OCI-LY3 (cell line): ENCODE data around the gene CCR1.
A peak's percentile ranks its signal among the peaks of the same experiment; 100 is the strongest.

Source experiments
- H2AFZ ChIP-seq: fragments of 200-600, 300-600 bp; shearing (Covaris generic); 2 replicates; pipeline ENCODE4 v1.6.0; 2014; ENCODE audit warnings: antibody characterized with exemption, low read depth, low read length
- H3K27ac ChIP-seq: fragments of 200-600, 300-600 bp; sonication (generic); 2 replicates; pipeline ENCODE4 v1.5.1; 2014; ENCODE audit warnings: mild to moderate bottlenecking, low read length, moderate library complexity, mixed read lengths
- H3K27me3 ChIP-seq: fragments of 200-600, 300-600 bp; sonication (generic); 2 replicates; pipeline ENCODE4 v1.6.1; 2014; ENCODE audit warnings: low read depth, low read length, mixed read lengths
- H3K36me3 ChIP-seq: fragments of 200-600, 300-600 bp; sonication (generic); replicated peaks from 2 replicates; pipeline ENCODE3; 2014; ENCODE audit warnings: low read depth, low read length, mixed read lengths
- H3K4me1 ChIP-seq: fragments of 300-600, 200-600 bp; sonication (generic); 2 replicates; pipeline ENCODE4 v1.6.1; 2014; ENCODE audit warnings: low read length, mixed read lengths
- H3K4me2 ChIP-seq: fragments of 200-600, 300-600 bp; sonication (generic); 2 replicates; pipeline ENCODE4 v1.6.1; 2014; ENCODE audit warnings: low read length, mixed read lengths
- H3K4me3 ChIP-seq: fragments of 300-600, 200-600 bp; sonication (generic); 2 replicates; pipeline ENCODE4 v1.5.1; 2014; ENCODE audit warnings: antibody characterized with exemption, mild to moderate bottlenecking, low read length, moderate library complexity
- H3K79me2 ChIP-seq: fragments of 300-600, 200-600 bp; shearing (Covaris generic); 2 replicates; pipeline ENCODE4 v1.6.1; 2014; ENCODE audit warnings: mild to moderate bottlenecking, low read length, mixed read lengths
- H3K9ac ChIP-seq: fragments of 300-600, 200-600 bp; shearing (Covaris generic); 2 replicates; pipeline ENCODE4 v1.6.0; 2014; ENCODE audit warnings: mild to moderate bottlenecking, low read length, moderate library complexity
- H3K9me3 ChIP-seq: fragments of 200-600, 300-600 bp; shearing (Covaris generic); 2 replicates; pipeline ENCODE4 v1.6.1; 2014; ENCODE audit warnings: low read length, mixed read lengths; ENCODE audit not compliant: insufficient read depth
- H4K20me1 ChIP-seq: fragments of 200-600, 300-600 bp; sonication (generic); 2 replicates; pipeline ENCODE4 v1.6.1; 2016; ENCODE audit warnings: low read length, mixed read lengths; ENCODE audit not compliant: insufficient read depth
- CTCF ChIP-seq: fragments of 200-600, 300-600 bp; sonication (generic); IDR thresholded peaks from 2 replicates; pipeline ENCODE4 v1.5.1; 2014; ENCODE audit warnings: antibody characterized with exemption, low read length, low read depth
- EZH2phosphoT487 ChIP-seq: fragments of 200-600 bp; shearing (Covaris generic); IDR thresholded peaks from 2 replicates; pipeline ENCODE4 v1.6.1; 2018; ENCODE audit warnings: antibody characterized with exemption, mixed run types, low read depth

The CCR1 gene

GRCh38 chr3:46187876-46188275, 20.2 kb downstream of the CCR1 start:
- no peak overlapping the region for H3K27ac ChIP-seq
- H3K36me3 ChIP-seq = no peaks in the 10 kb centered on the region
- H3K27me3 ChIP-seq = peaks cover 13% of the 10 kb centered on the region; the same call in 1 of the 2 replicates
- TF ChIP-seq EZH2phosphoT487 = no peak
- no peak for TF ChIP-seq CTCF
- H3K9me3 ChIP-seq = peaks cover 7% of the 10 kb centered on the region; the same call in 1 of the 2 replicates
- H2AFZ ChIP-seq = no peak overlapping the region
- no peaks in the 10 kb centered on the region for H4K20me1 ChIP-seq
- H3K4me2 ChIP-seq = no peak overlapping the region
- no peak overlapping the region for H3K4me3 ChIP-seq
- H3K4me1 ChIP-seq = peaks cover 24% of the 10 kb centered on the region
- H3K9ac ChIP-seq = no peak overlapping the region
- no peaks in the 10 kb centered on the region for H3K79me2 ChIP-seq

GRCh38 chr3:46187341-46187700, 20.8 kb downstream of the CCR1 start:
- no peak overlapping the region for H2AFZ ChIP-seq
- H3K4me2 ChIP-seq = peak overlapping the region; percentile 40
- peaks cover 24% of the 10 kb centered on the region for H3K4me1 ChIP-seq
- H3K9ac ChIP-seq = no peak overlapping the region
- H3K4me3 ChIP-seq = no peak overlapping the region
- H3K36me3 ChIP-seq = no peaks in the 10 kb centered on the region
- 0 out of 2 replicates have a peak, but pooled peaks cover 5% of the 10 kb centered on the region for H3K9me3 ChIP-seq
- H3K27me3 ChIP-seq = peaks cover 13% of the 10 kb centered on the region; the same call in 1 of the 2 replicates
- TF ChIP-seq EZH2phosphoT487 (no peak), CTCF (no peak)
- no peaks in the 10 kb centered on the region for H4K20me1 ChIP-seq
- no peaks in the 10 kb centered on the region for H3K79me2 ChIP-seq
- no peak overlapping the region for H3K27ac ChIP-seq

GRCh38 chr3:46186471-46187340, 21.4 kb downstream of the CCR1 start:
- no peaks in the 10 kb centered on the region for H3K79me2 ChIP-seq
- H3K4me3 ChIP-seq = 0 out of 2 replicates have a peak overlapping the region, but pooled peaks have one; percentile 16
- peaks cover 13% of the 10 kb centered on the region; the same call in 1 of the 2 replicates for H3K27me3 ChIP-seq
- no peaks in the 10 kb centered on the region for H4K20me1 ChIP-seq
- no peak overlapping the region for H2AFZ ChIP-seq
- TF ChIP-seq CTCF = no peak
- no peak for TF ChIP-seq EZH2phosphoT487
- 0 out of 2 replicates have a peak, but pooled peaks cover 5% of the 10 kb centered on the region for H3K9me3 ChIP-seq
- H3K4me1 ChIP-seq = peaks cover 19% of the 10 kb centered on the region
- no peak overlapping the region for H3K27ac ChIP-seq
- no peak overlapping the region for H3K9ac ChIP-seq
- peak overlapping the region; percentile 40 for H3K4me2 ChIP-seq
- no peaks in the 10 kb centered on the region for H3K36me3 ChIP-seq

- Histone ChIP-seq H2AFZ (no peak overlapping the region), H3K9me3 (no peaks in the 10 kb centered on the region), H3K36me3 (no peaks in the 10 kb centered on the region), H3K27ac (no peak overlapping the region), H3K4me1 (peaks cover 13% of the 10 kb centered on the region), H3K79me2 (no peaks in the 10 kb centered on the region), H3K4me2 (no peak overlapping the region), H4K20me1 (no peaks in the 10 kb centered on the region), H3K4me3 (no peak overlapping the region), H3K27me3 (peaks cover 6% of the 10 kb centered on the region; the same call in 1 of the 2 replicates), H3K9ac (no peak overlapping the region)
- no peak for TF ChIP-seq CTCF
- no peak for TF ChIP-seq EZH2phosphoT487
Observed at GRCh38 chr3:46184469-46184868, 23.6 kb downstream of the CCR1 start.
